Measurements from ENCODE around the gene TMEM219. TPM values are rescaled to one million over a fixed set of nuclear protein-coding genes. Genes with fewer than 3 reads are reported as not detected.
"Not testable (repeated sequence)": the region's sequence is repeated elsewhere in the genome, so short reads cannot be mapped to it uniquely, and the experiment has no call there.

TMEM219 gene
- total RNA-seq, 1 donor from 2014 or later, result 88.0 TPM

DNA sequence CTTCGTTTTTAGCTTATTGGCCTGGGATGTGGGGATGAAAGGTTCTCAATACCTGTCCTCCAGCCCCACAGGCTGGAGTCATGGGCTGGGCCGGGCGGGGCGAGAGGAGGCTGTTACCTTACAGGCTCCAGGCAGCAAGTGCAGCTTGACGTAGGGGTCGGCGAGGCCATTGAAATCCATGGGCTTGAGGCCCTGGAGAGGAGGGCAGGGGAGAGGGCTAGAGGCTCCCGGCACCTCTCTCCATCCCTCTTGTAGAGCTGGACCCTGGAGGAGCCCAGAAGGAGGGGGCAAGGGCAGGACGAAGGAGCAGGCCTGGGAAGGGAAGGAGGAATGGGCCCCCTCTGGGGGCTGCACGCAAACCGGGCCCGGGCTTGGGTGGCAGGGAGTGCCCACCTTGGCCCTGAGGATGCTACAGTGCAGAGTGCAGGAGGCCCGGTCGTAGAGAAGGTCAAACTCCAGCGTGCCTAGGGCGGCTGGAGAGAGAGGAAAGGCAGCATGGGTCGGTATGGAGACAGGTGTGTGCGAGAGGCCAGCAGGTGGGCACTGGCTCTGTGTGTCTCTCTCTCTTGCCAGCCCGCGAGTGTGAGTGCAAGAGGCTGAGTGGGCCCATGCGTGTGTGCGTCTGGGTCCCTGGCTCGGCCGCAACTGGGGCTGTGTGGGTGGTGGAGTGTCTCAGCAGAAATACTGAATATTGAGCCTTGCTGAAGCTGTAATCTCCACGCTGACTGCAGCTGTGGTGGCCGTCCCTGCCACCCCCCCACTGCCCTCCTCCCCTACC, 47.4 kb downstream of the TMEM219 start:
- DNase-seq, result no peak
- H3K27ac Mint-ChIP-seq (ENCODE audit: unreplicated experiment), result no peak overlapping the region
- TF ChIP-seq, protein P1, sequence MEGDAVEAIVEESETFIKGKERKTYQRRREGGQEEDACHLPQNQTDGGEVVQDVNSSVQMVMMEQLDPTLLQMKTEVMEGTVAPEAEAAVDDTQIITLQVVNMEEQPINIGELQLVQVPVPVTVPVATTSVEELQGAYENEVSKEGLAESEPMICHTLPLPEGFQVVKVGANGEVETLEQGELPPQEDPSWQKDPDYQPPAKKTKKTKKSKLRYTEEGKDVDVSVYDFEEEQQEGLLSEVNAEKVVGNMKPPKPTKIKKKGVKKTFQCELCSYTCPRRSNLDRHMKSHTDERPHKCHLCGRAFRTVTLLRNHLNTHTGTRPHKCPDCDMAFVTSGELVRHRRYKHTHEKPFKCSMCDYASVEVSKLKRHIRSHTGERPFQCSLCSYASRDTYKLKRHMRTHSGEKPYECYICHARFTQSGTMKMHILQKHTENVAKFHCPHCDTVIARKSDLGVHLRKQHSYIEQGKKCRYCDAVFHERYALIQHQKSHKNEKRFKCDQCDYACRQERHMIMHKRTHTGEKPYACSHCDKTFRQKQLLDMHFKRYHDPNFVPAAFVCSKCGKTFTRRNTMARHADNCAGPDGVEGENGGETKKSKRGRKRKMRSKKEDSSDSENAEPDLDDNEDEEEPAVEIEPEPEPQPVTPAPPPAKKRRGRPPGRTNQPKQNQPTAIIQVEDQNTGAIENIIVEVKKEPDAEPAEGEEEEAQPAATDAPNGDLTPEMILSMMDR (IDR thresholded peaks at IDR 0.05; ENCODE audit: partially characterized antibody, unreplicated experiment), result no peak

DNA sequence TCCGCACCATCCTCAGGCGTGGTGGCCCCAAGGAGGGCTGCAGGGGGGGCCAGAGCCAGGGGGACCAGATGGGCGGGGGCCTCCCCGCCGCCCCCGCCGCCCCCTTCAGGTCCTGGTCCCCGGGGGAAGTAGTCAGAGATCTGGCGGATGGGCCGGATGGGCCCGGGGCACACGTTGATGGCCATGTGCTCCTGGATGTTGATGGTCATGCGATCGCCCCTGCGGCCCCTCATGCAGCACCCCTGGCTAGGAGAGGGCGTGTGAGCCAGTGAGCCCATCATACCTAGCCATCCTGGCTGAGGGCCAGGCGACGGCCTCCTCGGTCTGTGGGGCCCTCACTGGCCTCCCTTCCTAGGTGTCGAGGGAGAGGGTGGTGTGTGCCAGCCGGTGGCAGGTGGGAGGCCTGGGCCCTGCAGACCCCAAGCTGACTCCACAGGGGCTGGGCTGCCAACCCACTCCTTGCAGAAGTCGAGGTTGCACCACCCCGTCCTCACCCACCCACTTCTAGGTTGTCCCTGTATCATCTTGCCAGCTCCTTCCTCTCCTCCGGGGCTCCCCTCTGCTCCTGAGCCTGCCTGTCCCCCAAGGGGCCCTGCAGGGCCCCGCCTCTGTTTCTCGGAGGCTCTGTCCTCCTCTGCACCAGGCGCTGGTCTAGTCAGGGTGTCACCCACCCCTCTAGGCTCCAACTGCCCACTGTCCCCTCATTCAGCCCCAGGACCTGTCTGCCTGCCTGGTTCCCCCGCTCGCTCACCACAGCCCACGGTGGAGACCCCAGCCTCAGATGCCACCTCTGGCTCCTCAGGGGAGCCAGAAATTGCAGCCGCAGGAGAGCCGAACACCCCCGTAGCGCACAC, 48.3 kb downstream of the TMEM219 start:
- H3K27me3 Mint-ChIP-seq (ENCODE audit: unreplicated experiment), result peaks cover 10% of the 10 kb centered on the region
- peak overlapping the region; percentile 84 for H3K4me3 Mint-ChIP-seq (ENCODE audit: unreplicated experiment)
- H3K36me3 Mint-ChIP-seq (ENCODE audit: unreplicated experiment), result no peaks in the 10 kb centered on the region
- H3K27ac Mint-ChIP-seq (ENCODE audit: unreplicated experiment), result no peak overlapping the region
- no peak for DNase-seq
- H3K4me1 Mint-ChIP-seq (ENCODE audit: low read depth, unreplicated experiment), result peaks cover 4% of the 10 kb centered on the region
- peaks cover 5% of the 10 kb centered on the region for H3K9me3 Mint-ChIP-seq (ENCODE audit: unreplicated experiment)
- TF ChIP-seq, protein P1 (IDR thresholded peaks at IDR 0.05; ENCODE audit: partially characterized antibody, unreplicated experiment), result no peak

More for the DNA sequence above, 47.4 kb downstream of the TMEM219 start:
- H3K4me3 Mint-ChIP-seq (ENCODE audit: unreplicated experiment), result peak overlapping the region; percentile 25
- peaks cover 4% of the 10 kb centered on the region for H3K4me1 Mint-ChIP-seq (ENCODE audit: low read depth, unreplicated experiment)
- H3K9me3 Mint-ChIP-seq (ENCODE audit: unreplicated experiment), result peaks cover 5% of the 10 kb centered on the region
- H3K36me3 Mint-ChIP-seq (ENCODE audit: unreplicated experiment), result no peaks in the 10 kb centered on the region
- peaks cover 10% of the 10 kb centered on the region for H3K27me3 Mint-ChIP-seq (ENCODE audit: unreplicated experiment)

DNA sequence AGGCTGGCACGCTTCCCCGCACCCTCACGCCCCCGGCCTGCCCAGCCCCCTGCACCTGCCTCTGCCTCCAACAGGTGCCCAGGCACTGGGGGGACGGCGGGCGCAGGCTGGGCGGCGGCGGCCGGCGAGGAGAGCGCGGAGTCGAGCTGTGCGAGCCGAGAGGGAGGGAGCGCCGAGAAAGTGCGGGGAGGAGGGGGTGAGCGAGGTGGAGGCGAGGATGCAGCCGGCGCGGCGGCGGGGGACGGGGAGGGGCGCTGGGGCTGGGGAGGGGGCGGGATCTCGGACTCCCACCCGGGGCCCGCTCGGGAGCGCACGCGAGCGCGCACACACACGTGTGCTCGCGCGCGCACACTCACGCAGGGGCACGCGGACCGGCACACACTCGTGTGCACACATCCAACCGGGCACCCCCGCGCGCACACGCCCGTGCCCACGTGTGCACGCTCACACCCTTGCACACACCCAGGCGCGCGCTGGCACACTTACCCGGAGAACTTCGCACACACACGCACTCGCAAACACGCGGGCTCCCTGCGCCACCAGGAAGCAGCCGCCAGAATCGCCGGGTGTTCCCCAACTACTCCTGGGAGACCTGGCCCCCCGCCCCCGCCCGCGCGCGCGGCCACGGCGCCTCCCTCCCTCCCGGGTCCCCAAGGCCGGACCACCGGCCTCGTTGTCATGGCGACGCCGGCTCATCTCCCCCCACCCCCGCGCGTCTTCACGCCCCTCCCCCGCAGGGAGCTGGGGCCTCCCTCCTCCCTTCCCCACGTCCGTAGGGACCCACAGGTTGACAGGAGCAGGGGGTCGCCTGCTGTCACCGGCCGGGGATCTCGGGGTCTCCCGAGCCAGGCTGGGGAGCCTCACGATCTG, 49.2 kb downstream of the TMEM219 start, which contains the start of gene DOC2A:
Gene DOC2A, minus strand, starts transcription at position 184 of the 870 bp plus-strand sequence. CDS start 805 bp downstream, outside the sequence.
- Mint-ChIP-seq H3K4me1 (ENCODE audit: low read depth, unreplicated experiment) (peaks cover 4% of the 10 kb centered on the region), H3K27ac (ENCODE audit: unreplicated experiment) (no peak within 1 kb of the TSS), H3K4me3 (ENCODE audit: unreplicated experiment) (peak within 1 kb of the TSS; percentile 91), H3K9me3 (ENCODE audit: unreplicated experiment) (peaks cover 5% of the 10 kb centered on the region), H3K27me3 (ENCODE audit: unreplicated experiment) (peaks cover 10% of the 10 kb centered on the region), H3K36me3 (ENCODE audit: unreplicated experiment) (no peaks in the 10 kb centered on the region)
- TF ChIP-seq, protein P1 (IDR thresholded peaks at IDR 0.05; ENCODE audit: partially characterized antibody, unreplicated experiment), result no peak
- DNase-seq, result peak; percentile 72

DNA sequence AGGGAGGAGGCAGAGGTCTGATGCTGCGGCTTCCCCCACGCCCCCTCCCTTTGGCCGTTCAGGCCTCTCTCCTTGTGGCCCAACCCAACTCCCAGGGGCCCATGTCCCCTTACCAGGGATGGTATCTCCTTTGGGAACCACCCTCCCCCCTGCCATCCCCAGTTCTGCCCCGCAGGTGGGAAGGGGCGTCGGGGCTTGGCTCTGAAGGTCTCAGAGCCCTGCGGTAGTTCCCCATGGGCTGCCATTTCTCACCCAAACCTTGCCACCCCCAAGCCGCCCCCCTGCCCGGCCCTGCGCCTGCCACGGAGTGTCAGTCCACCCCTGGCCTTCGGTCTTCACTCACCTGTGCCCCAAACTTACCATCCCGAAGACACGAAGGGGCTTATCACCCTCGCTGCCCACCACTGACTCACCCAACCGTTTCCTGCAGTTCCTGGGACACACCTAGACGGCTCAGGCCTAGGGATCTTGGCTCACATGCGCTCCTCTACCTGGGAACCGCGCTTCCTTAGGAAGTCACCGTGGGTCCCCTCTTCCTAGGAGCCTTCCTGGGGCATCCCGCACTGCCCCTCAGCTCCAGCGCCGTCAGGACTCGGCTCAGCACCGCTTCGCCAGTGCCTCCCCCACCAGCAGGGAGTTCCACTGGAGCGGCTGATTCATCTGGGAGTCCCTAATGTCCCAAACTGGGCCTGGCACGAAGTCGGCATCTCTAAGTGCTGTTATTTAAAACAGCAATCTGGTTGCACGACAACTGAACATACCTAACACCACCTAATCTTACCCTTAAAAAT, 50.0 kb downstream of the TMEM219 start:
- H3K4me3 Mint-ChIP-seq (ENCODE audit: unreplicated experiment), result peak overlapping the region; percentile 91
- TF ChIP-seq, protein P1 (IDR thresholded peaks at IDR 0.05; ENCODE audit: partially characterized antibody, unreplicated experiment), result no peak
- peaks cover 5% of the 10 kb centered on the region for H3K9me3 Mint-ChIP-seq (ENCODE audit: unreplicated experiment)
- H3K36me3 Mint-ChIP-seq (ENCODE audit: unreplicated experiment), result no peaks in the 10 kb centered on the region
- H3K27me3 Mint-ChIP-seq (ENCODE audit: unreplicated experiment), result peaks cover 10% of the 10 kb centered on the region
- peak overlapping the region; percentile 70 for H3K27ac Mint-ChIP-seq (ENCODE audit: unreplicated experiment)
- no peak for DNase-seq
- peaks cover 2% of the 10 kb centered on the region for H3K4me1 Mint-ChIP-seq (ENCODE audit: low read depth, unreplicated experiment)

DNA sequence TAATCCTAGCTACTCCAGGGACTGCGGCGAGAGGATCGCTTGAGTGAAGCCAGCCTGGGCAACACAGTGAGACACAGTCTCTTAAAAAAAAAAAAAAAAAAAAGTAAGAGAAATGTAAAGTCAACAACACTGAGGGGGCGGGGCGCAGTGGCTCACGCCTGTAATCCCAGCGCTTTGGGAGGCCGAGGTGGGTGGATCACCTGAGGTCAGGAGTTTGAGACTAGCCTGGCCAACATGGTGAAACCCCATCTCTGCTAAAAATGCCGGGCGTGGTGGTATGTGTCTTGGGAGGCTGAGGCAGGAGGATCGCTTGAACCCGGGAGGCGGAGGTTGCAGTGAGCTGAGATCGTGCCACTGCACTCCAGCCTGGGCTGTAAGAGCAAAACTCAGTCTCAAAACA, 50.7 kb downstream of the TMEM219 start:
- not testable (repeated sequence) for H3K9me3 Mint-ChIP-seq (ENCODE audit: unreplicated experiment); H3K27ac Mint-ChIP-seq (ENCODE audit: unreplicated experiment); DNase-seq; H3K4me3 Mint-ChIP-seq (ENCODE audit: unreplicated experiment); H3K36me3 Mint-ChIP-seq (ENCODE audit: unreplicated experiment); H3K4me1 Mint-ChIP-seq (ENCODE audit: low read depth, unreplicated experiment)
- H3K27me3 Mint-ChIP-seq (ENCODE audit: unreplicated experiment), result peaks cover 13% of the 10 kb centered on the region

DNA sequence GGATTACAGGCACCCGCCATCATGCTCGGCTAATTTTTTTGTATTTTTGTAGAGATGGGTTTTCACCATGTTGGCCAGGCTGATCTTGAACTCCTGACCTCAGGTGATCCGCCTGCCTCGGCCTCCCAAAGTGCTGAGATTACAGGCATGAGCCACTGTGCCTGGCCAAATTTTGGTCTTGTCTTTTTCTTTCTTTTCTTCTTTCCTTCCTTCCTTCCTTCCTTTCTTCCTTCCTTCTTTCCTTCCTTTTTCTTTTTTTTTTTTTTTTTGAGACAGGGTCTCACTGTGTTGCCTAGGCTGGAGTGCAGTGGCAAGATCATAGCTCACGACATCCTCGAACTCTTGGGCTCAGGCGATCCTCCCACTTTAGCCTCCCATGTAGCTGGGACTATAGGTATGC, 53.6 kb downstream of the TMEM219 start:
- H3K27me3 Mint-ChIP-seq (ENCODE audit: unreplicated experiment); H3K4me3 Mint-ChIP-seq (ENCODE audit: unreplicated experiment); H3K27ac Mint-ChIP-seq (ENCODE audit: unreplicated experiment); DNase-seq; H3K4me1 Mint-ChIP-seq (ENCODE audit: low read depth, unreplicated experiment); H3K36me3 Mint-ChIP-seq (ENCODE audit: unreplicated experiment); H3K9me3 Mint-ChIP-seq (ENCODE audit: unreplicated experiment): not testable (repeated sequence)

Measured in glutamatergic neuron (in vitro differentiated cells).